ENCODE measurements around the gene PPP2R2C. TPM values are rescaled to one million over a fixed set of nuclear protein-coding genes. Genes with fewer than 3 reads are reported as not detected.

PPP2R2C gene
- polyA plus RNA-seq, 1 experiment = 0.06 TPM

DNA sequence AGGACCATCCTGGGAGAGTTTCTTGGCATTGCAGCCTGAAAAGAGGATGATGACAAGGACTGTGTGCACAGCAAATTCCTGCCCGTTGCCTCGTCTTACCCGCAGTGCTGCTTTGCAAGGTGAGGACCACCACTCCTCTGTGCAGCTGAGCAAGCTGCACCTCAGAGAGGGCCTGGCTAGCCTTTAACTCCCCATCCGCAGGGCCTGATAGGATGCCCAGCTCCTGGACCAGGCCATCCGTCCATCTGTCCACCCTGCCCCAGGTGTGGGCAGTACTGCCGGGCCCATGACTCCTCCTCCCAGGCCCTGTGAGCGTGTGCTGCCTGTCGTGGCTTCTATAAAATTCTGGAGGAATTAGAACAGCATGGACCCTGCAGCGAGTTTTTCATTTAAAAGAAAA, 43.9 kb upstream of the PPP2R2C start:
- no peak for TF ChIP-seq CTCF (IDR thresholded peaks at IDR 0.05; ENCODE audit: insufficient read depth, low read depth, low read length)
- ChIA-PET CTCF (no interaction called here), POLR2A (no interaction called here)
- DNase-seq (ENCODE audit: low read depth) = no peak
- no peak overlapping the region for H3K4me3 ChIP-seq (ENCODE audit: low read depth, low read length)
- H3K36me3 ChIP-seq (ENCODE audit: control insufficient read depth, insufficient read depth, low read length) = no peaks in the 10 kb centered on the region
- peaks cover 2% of the 10 kb centered on the region for H3K27me3 ChIP-seq (ENCODE audit: control insufficient read depth, insufficient read depth, low read length)

DNA sequence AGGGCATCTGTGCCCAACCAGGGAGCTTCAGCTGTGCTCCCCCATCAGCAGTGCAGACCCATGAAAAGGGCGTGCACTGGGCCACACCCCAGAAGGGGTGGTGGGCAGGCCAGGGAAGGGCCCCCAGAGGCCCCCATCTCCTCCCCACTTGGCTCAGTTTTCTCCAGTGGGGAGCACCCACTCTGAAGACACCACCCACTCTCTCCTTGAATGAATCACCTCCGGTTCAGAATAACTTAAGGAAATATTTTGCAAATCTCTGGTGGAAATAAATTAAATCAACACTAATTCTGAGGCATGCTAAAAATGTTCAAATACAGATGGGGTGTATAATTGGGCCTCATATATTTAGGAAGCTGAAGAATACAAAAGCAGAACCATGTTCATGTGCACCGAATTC, 41.3 kb upstream of the PPP2R2C start:
- DNase-seq (ENCODE audit: low read depth) = no peak
- H3K36me3 ChIP-seq (ENCODE audit: control insufficient read depth, insufficient read depth, low read length) = no peaks in the 10 kb centered on the region
- H3K27me3 ChIP-seq (ENCODE audit: control insufficient read depth, insufficient read depth, low read length) = no peaks in the 10 kb centered on the region
- ChIA-PET CTCF (interaction anchor here (1.6 kb wide), 1 partner anchor 32 kb away, joined by 4 read pairs; no protein-coding TSS in a partner anchor), POLR2A (no interaction called here)
- TF ChIP-seq CTCF (IDR thresholded peaks at IDR 0.05; ENCODE audit: insufficient read depth, low read depth, low read length) = no peak
- H3K4me3 ChIP-seq (ENCODE audit: low read depth, low read length) = no peak overlapping the region

DNA sequence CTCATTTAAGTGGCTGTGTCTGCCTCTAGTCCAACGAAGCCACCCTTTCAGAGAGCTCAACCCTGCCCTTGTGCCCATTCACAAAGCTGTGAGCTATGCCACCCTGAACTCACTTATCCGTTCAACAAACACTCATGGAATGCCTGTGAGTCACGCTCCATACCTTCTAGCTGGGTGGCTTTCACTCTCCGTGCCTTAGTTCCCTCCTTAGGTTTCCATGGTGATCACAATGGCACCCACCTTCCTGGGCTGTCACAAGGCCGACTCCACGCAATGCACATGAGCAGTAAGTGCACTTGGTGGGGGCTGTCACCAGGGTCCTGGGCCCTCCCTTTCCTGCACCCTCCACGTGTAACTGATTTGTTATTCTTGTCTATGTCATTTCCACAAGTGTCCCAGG, 37.2 kb upstream of the PPP2R2C start:
- H3K27me3 ChIP-seq (ENCODE audit: control insufficient read depth, insufficient read depth, low read length) = no peaks in the 10 kb centered on the region
- H3K4me3 ChIP-seq (ENCODE audit: low read depth, low read length) = no peak overlapping the region
- CTCF ChIA-PET = no interaction called here
- POLR2A ChIA-PET = no interaction called here
- no peak for DNase-seq (ENCODE audit: low read depth)
- TF ChIP-seq CTCF (IDR thresholded peaks at IDR 0.05; ENCODE audit: insufficient read depth, low read depth, low read length) = no peak
- H3K36me3 ChIP-seq (ENCODE audit: control insufficient read depth, insufficient read depth, low read length) = no peaks in the 10 kb centered on the region

GRCh38 chr4:6507345-6507744, 34.9 kb upstream of the PPP2R2C start:
- no peaks in the 10 kb centered on the region for H3K36me3 ChIP-seq (ENCODE audit: control insufficient read depth, insufficient read depth, low read length)
- no peak for TF ChIP-seq CTCF (IDR thresholded peaks at IDR 0.05; ENCODE audit: insufficient read depth, low read depth, low read length)
- no peaks in the 10 kb centered on the region for H3K27me3 ChIP-seq (ENCODE audit: control insufficient read depth, insufficient read depth, low read length)
- DNase-seq (ENCODE audit: low read depth) = no peak
- POLR2A ChIA-PET = no interaction called here
- no peak overlapping the region for H3K4me3 ChIP-seq (ENCODE audit: low read depth, low read length)
- CTCF ChIA-PET = no interaction called here

DNA sequence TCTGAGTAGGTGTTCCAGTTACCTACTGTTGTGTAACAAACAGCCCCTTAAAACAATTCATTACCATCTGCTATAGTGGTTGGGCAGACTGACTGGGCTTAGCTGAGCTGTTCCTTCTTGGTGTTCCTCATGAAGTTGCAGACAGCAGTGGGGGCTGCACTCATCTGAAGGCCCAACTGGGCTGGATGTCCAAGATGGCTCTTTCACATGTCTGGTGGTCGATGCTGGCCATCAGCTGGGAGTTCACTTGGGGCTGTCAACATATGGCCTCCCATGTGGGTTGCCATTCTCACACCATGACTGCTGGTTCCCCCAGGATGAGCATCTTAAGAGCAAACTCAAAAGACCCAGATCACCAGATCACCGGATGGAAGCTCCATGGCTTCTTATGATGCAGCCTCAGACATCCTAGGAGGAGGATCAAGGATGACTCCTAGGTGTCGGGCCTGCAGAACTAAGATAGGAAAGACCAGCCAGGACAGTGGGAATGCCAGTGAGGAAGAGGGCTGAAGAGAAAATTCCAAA, 34.3 kb upstream of the PPP2R2C start:
- H3K4me3 ChIP-seq (ENCODE audit: low read depth, low read length) = no peak overlapping the region
- ChIA-PET POLR2A (no interaction called here), CTCF (no interaction called here)
- DNase-seq (ENCODE audit: low read depth) = no peak
- no peak for TF ChIP-seq CTCF (IDR thresholded peaks at IDR 0.05; ENCODE audit: insufficient read depth, low read depth, low read length)
- H3K36me3 ChIP-seq (ENCODE audit: control insufficient read depth, insufficient read depth, low read length) = no peaks in the 10 kb centered on the region
- H3K27me3 ChIP-seq (ENCODE audit: control insufficient read depth, insufficient read depth, low read length) = no peaks in the 10 kb centered on the region
